Fibroblast of lung (primary cell): Measurements from ENCODE around the gene CHI3L1. TPM values are rescaled to one million over a fixed set of nuclear protein-coding genes. Genes with fewer than 3 reads are reported as not detected.

ENCODE experiments used
- DNase-seq, 2 donors: peaks; one replicate each; pipeline versions ENCODE4 v3.0.0 to v3.0.0-alpha.2; 2010; ENCODE audit warnings: low read depth in 2 of 2
- H2AFZ ChIP-seq: 2 replicates; pipeline ENCODE4 v1.5.1; 2012; ENCODE audit warnings: low read length, control low read depth, inconsistent platforms
- H3K27ac ChIP-seq: 2 replicates; pipeline ENCODE4 v1.5.1; 2011; ENCODE audit warnings: low read length, control low read depth; ENCODE audit not compliant: insufficient read depth
- H3K27me3 ChIP-seq: 2 replicates; pipeline ENCODE4 v1.5.1; 2011; ENCODE audit warnings: mild to moderate bottlenecking, low read length; ENCODE audit not compliant: control insufficient read depth, insufficient read depth
- H3K36me3 ChIP-seq: 2 replicates; pipeline ENCODE4 v1.5.1; 2011; ENCODE audit warnings: low read length; ENCODE audit not compliant: control insufficient read depth, insufficient read depth
- H3K4me1 ChIP-seq: 2 replicates; pipeline ENCODE4 v1.5.1; 2011; ENCODE audit warnings: low read length; ENCODE audit not compliant: control insufficient read depth, insufficient read depth; ENCODE audit errors: extremely low read depth
- H3K4me2 ChIP-seq: 2 replicates; pipeline ENCODE4 v1.5.1; 2011; ENCODE audit warnings: low read length, control low read depth; ENCODE audit not compliant: insufficient read depth; ENCODE audit errors: extremely low read depth
- H3K4me3 ChIP-seq, 4 experiments: fragments of 200-600 bp in 1 of 4; sonication (generic) in 1 of 4; replicated peaks in 1 of 4; 2 replicates each; pipeline ENCODE4 v1.5.1; 2011 to 2016; ENCODE audit warnings: low read length in 4 of 4, low read depth in 3 of 4, mild to moderate bottlenecking in 3 of 4, control low read depth in 2 of 4, inconsistent platforms in 1 of 4, mixed read lengths in 1 of 4; ENCODE audit not compliant: insufficient read depth in 1 of 4; ENCODE audit errors: control extremely low read depth in 1 of 4
- H3K79me2 ChIP-seq: 2 replicates; pipeline ENCODE4 v1.5.1; 2012; ENCODE audit warnings: mild to moderate bottlenecking, low read length, inconsistent platforms; ENCODE audit not compliant: control insufficient read depth, insufficient read depth
- H3K9ac ChIP-seq: 2 replicates; pipeline ENCODE4 v1.5.1; 2011; ENCODE audit warnings: mild to moderate bottlenecking, low read length, control low read depth; ENCODE audit not compliant: insufficient read depth
- H3K9me3 ChIP-seq: 2 replicates; pipeline ENCODE4 v1.5.1; 2012; ENCODE audit warnings: low read depth, low read length; ENCODE audit not compliant: control insufficient read depth, insufficient read depth
- H4K20me1 ChIP-seq: 2 replicates; pipeline ENCODE4 v1.5.1; 2011; ENCODE audit warnings: low read length; ENCODE audit not compliant: control insufficient read depth, insufficient read depth; ENCODE audit errors: extremely low read depth
- CTCF ChIP-seq, 2 donors: IDR thresholded peaks in 1 of 2; conservative IDR thresholded peaks in 1 of 2; 1 replicate in 1 of 2; 2 replicates in 1 of 2; pipeline ENCODE4 v1.5.1; 2011 to 2012; ENCODE audit warnings: low read length in 2 of 2, control low read depth in 1 of 2, inconsistent platforms in 1 of 2, low read depth in 1 of 2, mild to moderate bottlenecking in 1 of 2
- EZH2 ChIP-seq: IDR thresholded peaks from 2 replicates; pipeline ENCODE4 v1.5.1; 2012; ENCODE audit warnings: low read length, control low read depth, mild to moderate bottlenecking; ENCODE audit errors: missing control alignments
- polyA plus RNA-seq, 2 donors: library from polyadenylated mRNA; depleted of rRNA in 1 of 2; stranded (reverse) in 1 of 2; unstranded in 1 of 2; fragments of >200 nt; gene quantifications; 2 replicates each; pipeline ENCODE4 v1.2.1, GENCODE V29; 2011 to 2012; ENCODE audit warnings: missing spikeins in 1 of 2
- total RNA-seq: library from RNA; depleted of rRNA; stranded (reverse); fragments of >200 nt; gene quantifications from 2 replicates; pipeline ENCODE4 v1.2.1, GENCODE V29; 2014

Gene CHI3L1
- total and polyA plus RNA-seq, 2 donors (not counting 1 experiment from before 2014, with no cell fraction given), result 3.0 to 42.8 TPM

GRCh38 chr1:203159844-203160243, 26.7 kb downstream of the CHI3L1 start:
- no peak overlapping the region for H3K9ac ChIP-seq
- DNase-seq, result no peak
- no peaks in the 10 kb centered on the region for H4K20me1 ChIP-seq
- no peak overlapping the region for H3K27ac ChIP-seq
- no peak overlapping the region for H3K4me2 ChIP-seq
- no peaks in the 10 kb centered on the region for H3K4me1 ChIP-seq
- H3K36me3 ChIP-seq, result no peaks in the 10 kb centered on the region
- no peaks in the 10 kb centered on the region for H3K79me2 ChIP-seq
- H3K4me3 ChIP-seq, result no peak overlapping the region
- H3K27me3 ChIP-seq, result peaks cover 12% of the 10 kb centered on the region
- H2AFZ ChIP-seq, result no peak overlapping the region
- no peak for TF ChIP-seq EZH2
- TF ChIP-seq CTCF (conservative IDR thresholded peaks at IDR 0.05 in 1 of 2, IDR thresholded peaks at IDR 0.05 in 1 of 2; ENCODE audit: low read depth in 1 of 2, low read length in 2 of 2), result no peak
- no peaks in the 10 kb centered on the region for H3K9me3 ChIP-seq

- TF ChIP-seq CTCF (conservative IDR thresholded peaks at IDR 0.05 in 1 of 2, IDR thresholded peaks at IDR 0.05 in 1 of 2; ENCODE audit: low read depth in 1 of 2, low read length in 2 of 2) (no peak), EZH2 (no peak)
- no peak overlapping the region for H3K4me2 ChIP-seq
- no peak overlapping the region for H3K4me3 ChIP-seq
- peaks cover 12% of the 10 kb centered on the region for H3K27me3 ChIP-seq
- H2AFZ ChIP-seq, result no peak overlapping the region
- H3K36me3 ChIP-seq, result no peaks in the 10 kb centered on the region
- H3K9ac ChIP-seq, result no peak overlapping the region
- H3K9me3 ChIP-seq, result no peaks in the 10 kb centered on the region
- H3K79me2 ChIP-seq, result no peaks in the 10 kb centered on the region
- H3K4me1 ChIP-seq, result peaks cover 2% of the 10 kb centered on the region
- no peaks in the 10 kb centered on the region for H4K20me1 ChIP-seq
- DNase-seq, result no peak
- H3K27ac ChIP-seq, result no peak overlapping the region
These were observed 27.4 kb downstream of the CHI3L1 start for GRCh38 chr1:203158960-203159665.

GRCh38 chr1:203158423-203158822, 28.1 kb downstream of the CHI3L1 start:
- H3K4me1 ChIP-seq, result peaks cover 9% of the 10 kb centered on the region
- H2AFZ ChIP-seq, result no peak overlapping the region
- no peak overlapping the region for H3K9ac ChIP-seq
- H3K27ac ChIP-seq, result no peak overlapping the region
- TF ChIP-seq EZH2, result no peak
- TF ChIP-seq CTCF (conservative IDR thresholded peaks at IDR 0.05 in 1 of 2, IDR thresholded peaks at IDR 0.05 in 1 of 2; ENCODE audit: low read depth in 1 of 2, low read length in 2 of 2), result no peak
- no peak for DNase-seq
- no peaks in the 10 kb centered on the region for H3K79me2 ChIP-seq
- H3K4me3 ChIP-seq, result no peak overlapping the region
- no peaks in the 10 kb centered on the region for H3K36me3 ChIP-seq
- H4K20me1 ChIP-seq, result no peaks in the 10 kb centered on the region
- H3K9me3 ChIP-seq, result no peaks in the 10 kb centered on the region
- H3K27me3 ChIP-seq, result peaks cover 9% of the 10 kb centered on the region
- no peak overlapping the region for H3K4me2 ChIP-seq
